HepG2 (cell line): ENCODE results near the gene CACNB4. TPM values are rescaled to one million over a fixed set of nuclear protein-coding genes. Genes with fewer than 3 reads are reported as not detected.

Experiments
- ATAC-seq: fragments of 200-7000 bp; cut with Tn5 transposase; 3 replicates; pipeline ENCODE4 v1.9.1; 2020; ENCODE audit warnings: mild to moderate bottlenecking, moderate library complexity
- BruUV-seq: library from RNA; stranded (reverse); fragments of 400-500 nt; replicated peaks from 2 replicates; lab custom pipeline; 2021; lab: Mats Ljungman, UMichigan
- CTCF ChIA-PET: fragments of 300-600 bp; formaldehyde crosslinking; extraction: SDS; loops from one replicate; lab custom pipeline; 2021; ENCODE audit warnings: low total read pairs, inconsistent platforms, low intra/inter-chr PET ratio; lab: Yijun Ruan, JAX
- POLR2A ChIA-PET: fragments of 350-600 bp; sonication (Branson Sonifier 250); formaldehyde crosslinking; loops from one replicate; lab custom pipeline; 2020; ENCODE audit warnings: antibody characterized with exemption, inconsistent platforms; lab: Yijun Ruan, JAX
- DNase-seq: peaks from one replicate; pipeline ENCODE4 v3.0.0-alpha.2; 2015; ENCODE audit warnings: low spot score
- FAIRE-seq: peaks from 3 replicates; lab custom pipeline; 2011; peaks lifted over from hg19 to GRCh38; lab: Jason Lieb, UNC
- H2AFZ ChIP-seq: one replicate; pipeline ENCODE4 v1.6.1; 2011; ENCODE audit warnings: low read length, inconsistent platforms
- H3K27ac ChIP-seq: fragments of 300-600 bp; 3 replicates; pipeline ENCODE4 v1.8.0; 2011; ENCODE audit warnings: mixed run types, mild to moderate bottlenecking, mixed read lengths, low read length, inconsistent platforms; ENCODE audit not compliant: insufficient read depth; ENCODE audit errors: extremely low read length
- H3K27me3 ChIP-seq, 2 experiments: fragments of 200-600 bp in 1 of 2; 2 replicates in 1 of 2; 3 replicates in 1 of 2; pipeline versions ENCODE4 v1.6.0 to v1.8.0; 2011; ENCODE audit warnings: low read length in 2 of 2, mild to moderate bottlenecking in 2 of 2, moderate library complexity in 2 of 2, inconsistent platforms in 1 of 2; ENCODE audit not compliant: insufficient read depth in 2 of 2, control insufficient read depth in 1 of 2
- H3K36me3 ChIP-seq, 2 experiments: fragments of 200-600 bp in 1 of 2; replicated peaks in 1 of 2; 2 replicates in 1 of 2; 3 replicates in 1 of 2; pipeline versions ENCODE4 v1.5.1 to v1.8.0; 2011; ENCODE audit warnings: low read length in 2 of 2, inconsistent platforms in 1 of 2; ENCODE audit not compliant: insufficient read depth in 2 of 2, control insufficient read depth in 1 of 2
- H3K4me1 ChIP-seq: 2 replicates; pipeline ENCODE4 v1.5.1; 2012; ENCODE audit warnings: low read length, inconsistent platforms; ENCODE audit not compliant: insufficient read depth
- H3K4me2 ChIP-seq: 2 replicates; pipeline ENCODE4 v1.6.0; 2011; ENCODE audit warnings: low read depth, low read length, inconsistent platforms
- H3K4me3 ChIP-seq, 3 experiments: fragments of 200-600 bp in 1 of 3; sonication (generic), shearing (Covaris generic) in 1 of 3; replicated peaks in 1 of 3; 2 replicates each; pipeline ENCODE4 v1.5.1; 2011 to 2016; ENCODE audit warnings: low read length in 3 of 3, inconsistent platforms in 2 of 3, low read depth in 2 of 3, mild to moderate bottlenecking in 2 of 3, control low read depth in 1 of 3, mixed read lengths in 1 of 3; ENCODE audit not compliant: insufficient read depth in 1 of 3
- H3K79me2 ChIP-seq: one replicate; pipeline ENCODE4 v1.6.1; 2011; ENCODE audit warnings: low read length, inconsistent platforms; ENCODE audit not compliant: insufficient read depth
- H3K9ac ChIP-seq: 2 replicates; pipeline ENCODE4 v1.6.0; 2011; ENCODE audit warnings: mild to moderate bottlenecking, low read depth, low read length, inconsistent platforms; ENCODE audit not compliant: insufficient read depth
- H3K9me3 ChIP-seq: 2 replicates; pipeline ENCODE4 v1.5.1; 2012; ENCODE audit warnings: mild to moderate bottlenecking, low read length
- H4K20me1 ChIP-seq: 2 replicates; pipeline ENCODE4 v1.6.0; 2011; ENCODE audit warnings: inconsistent platforms, mild to moderate bottlenecking, low read length, moderate library complexity; ENCODE audit not compliant: insufficient read depth
- BCL6 ChIP-seq: IDR thresholded peaks from 2 replicates; pipeline ENCODE4 v1.6.1; 2016; ENCODE audit warnings: missing genetic modification reagents, missing compliant biosample characterization
- BHLHE40 ChIP-seq: IDR thresholded peaks from 2 replicates; pipeline ENCODE4 v1.6.1; 2011; ENCODE audit warnings: low read length, improper control_type of control experiment
- CAMTA2 ChIP-seq: sonication (generic); formaldehyde crosslinking; IDR thresholded peaks from 2 replicates; pipeline ENCODE4 v1.4.0; 2020; ENCODE audit warnings: mild to moderate bottlenecking, missing genetic modification reagents, borderline replicate concordance
- CEBPB ChIP-seq: IDR thresholded peaks from 2 replicates; pipeline ENCODE4 v1.6.1; 2011; ENCODE audit warnings: low read depth, low read length, improper control_type of control experiment, borderline replicate concordance
- CEBPG ChIP-seq: IDR thresholded peaks from 2 replicates; pipeline ENCODE4 v1.6.1; 2016
- NBN ChIP-seq: fragments of 450-650 bp; conservative IDR thresholded peaks from 2 replicates; pipeline ENCODE4 v1.6.1; 2017
- RARA ChIP-seq: IDR thresholded peaks from 2 replicates; pipeline ENCODE4 v1.6.1; 2016; ENCODE audit warnings: missing genetic modification reagents, missing compliant biosample characterization
- RXRA ChIP-seq: sonication (generic); formaldehyde crosslinking; IDR thresholded peaks from 2 replicates; pipeline ENCODE4 v1.5.1; 2020; ENCODE audit warnings: missing genetic modification reagents
- RXRB ChIP-seq: IDR thresholded peaks from 2 replicates; pipeline ENCODE4 v1.6.1; 2016; ENCODE audit warnings: borderline replicate concordance, missing genetic modification reagents, missing compliant biosample characterization
- SALL1 ChIP-seq: sonication (generic); formaldehyde crosslinking; IDR thresholded peaks from 2 replicates; pipeline ENCODE4 v1.8.0; 2022; ENCODE audit warnings: mild to moderate bottlenecking, missing genetic modification reagents
- WGBS: methylation state at CpG from one replicate; pipeline ENCODE4 v1.1.6; 2017; ENCODE audit warnings: low lambda C conversion rate; 5-methylcytosine and 5-hydroxymethylcytosine counted together
- in situ Hi-C: cut with HindIII; loops from 2 replicates; pipeline ENCODE4 v1.10.0; 2017; ENCODE audit warnings: low pct_unique_long_range_greater_than_20kb; ENCODE audit not compliant: extremely low pct_ligation_motif_present
- intact Hi-C: fragments of 100-400 bp; cut with micrococcal nuclease; formaldehyde crosslinking; loops from one replicate; pipeline ENCODE4 v1.10.0; 2022; ENCODE audit not compliant: unreplicated experiment
- polyA plus RNA-seq, 8 experiments: library from polyadenylated mRNA; depleted of rRNA in 3 of 8; stranded (reverse) in 7 of 8; unstranded in 1 of 8; fragments of >200 nt; fragmentation: Illumina TruSeq in 4 of 8; extraction: Trizol in 4 of 8; gene quantifications; 2 replicates each; pipeline versions ENCODE4 v1.2.1 to v1.2.3, GENCODE V29; 2011 to 2016; ENCODE audit warnings: low read depth in 4 of 8, missing spikeins in 1 of 8, mixed read lengths in 1 of 8; ENCODE audit not compliant: insufficient read depth in 1 of 8
- total RNA-seq, 5 experiments: library from RNA; depleted of rRNA; stranded (reverse); fragments of >200 nt; fragmentation: Illumina TruSeq; extraction: Trizol; gene quantifications; 2 replicates each; pipeline ENCODE4 v1.2.3, GENCODE V29; 2016; ENCODE audit warnings: low read depth in 1 of 5
- TF ChIP-seq, protein P1 (sequence below): sonication (generic); formaldehyde crosslinking; IDR thresholded peaks from 2 replicates; pipeline ENCODE4 v1.4.0; 2020; ENCODE audit warnings: missing genetic modification reagents
- TF ChIP-seq, protein P2 (sequence below): IDR thresholded peaks from 2 replicates; pipeline ENCODE4 v1.6.1; 2016
- TF ChIP-seq, protein P3 (sequence below): IDR thresholded peaks from 2 replicates; pipeline ENCODE4 v1.4.0; 2020; ENCODE audit warnings: mild to moderate bottlenecking, missing genetic modification reagents
- TF ChIP-seq, protein P4 (sequence below): sonication (generic); formaldehyde crosslinking; conservative IDR thresholded peaks from 2 replicates; pipeline ENCODE4 v1.4.0; 2020; ENCODE audit warnings: missing genetic modification reagents

The CACNB4 gene
- total and polyA plus RNA-seq, 2 of the 13 experiments (the other 11 are each of a cell fraction or from before 2014, with no cell fraction given) = 5.1 to 14.3 TPM

DNA sequence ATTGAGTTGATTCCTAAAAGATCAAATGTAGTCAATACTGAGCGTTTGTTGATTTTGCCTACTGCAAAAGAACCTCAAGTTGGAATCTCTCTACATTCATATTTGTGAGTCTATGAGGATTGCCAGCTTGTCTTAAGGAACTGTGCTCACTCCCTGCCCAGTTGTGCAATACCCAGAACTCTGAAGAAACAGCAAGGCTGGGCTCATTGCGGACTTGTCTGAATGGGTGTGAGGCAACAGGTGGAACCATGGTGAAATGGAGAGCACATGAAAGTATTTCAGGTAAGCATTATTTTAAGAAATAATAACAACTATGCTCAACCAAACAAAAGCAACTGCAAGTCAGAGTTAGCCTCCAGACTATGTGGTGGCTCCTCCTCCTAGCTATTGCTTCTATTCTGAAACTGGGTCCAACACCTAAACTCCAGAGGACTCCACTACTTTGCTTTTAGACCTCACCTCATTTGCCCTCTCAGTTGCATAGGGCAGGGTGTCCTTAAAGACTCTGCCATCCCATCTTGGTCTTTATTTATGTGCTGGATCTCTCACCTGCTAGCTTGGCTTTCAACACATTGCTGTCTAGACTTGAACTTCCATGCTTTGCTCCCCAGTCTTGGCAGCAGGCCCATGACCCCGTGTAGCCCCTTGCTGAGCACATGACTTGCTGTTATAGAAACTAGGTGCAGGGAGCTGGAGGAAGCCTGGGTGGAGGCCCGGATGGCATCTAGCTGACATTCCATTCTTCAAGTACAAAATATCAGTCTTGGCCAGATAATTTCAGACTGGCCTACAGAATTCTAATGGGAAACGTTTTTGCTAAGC, 175.8 kb downstream of the CACNB4 start:
- no peaks in the 10 kb centered on the region for H3K36me3 ChIP-seq
- H3K79me2 ChIP-seq = no peaks in the 10 kb centered on the region
- CTCF ChIA-PET = no interaction called here
- no peaks in the 10 kb centered on the region for H3K9me3 ChIP-seq
- peaks cover 20% of the 10 kb centered on the region for H3K4me1 ChIP-seq
- ATAC-seq (peak; percentile 75), DNase-seq (peak; percentile 43), FAIRE-seq (peak; percentile 73)
- H3K27me3 ChIP-seq = no peaks in the 10 kb centered on the region
- WGBS = 64% methylated on average over 5 of the region's 5 CpGs
- intact Hi-C loops (no loop called here), in situ Hi-C loops (no loop called here)
- no peak overlapping the region for H2AFZ ChIP-seq
- no peaks in the 10 kb centered on the region for H4K20me1 ChIP-seq
- POLR2A ChIA-PET = interaction anchor here (0.8 to 1.1 kb wide), 2 partner anchors 50 to 95 kb away, joined by 3 read pairs; partner anchors contain the start of gene ARL5A
- no TSS peak for BruUV-seq
- no peak overlapping the region for H3K9ac ChIP-seq
- no peak overlapping the region for H3K4me3 ChIP-seq
- H3K4me2 ChIP-seq = no peak overlapping the region
- H3K27ac ChIP-seq = no peak overlapping the region
- TF ChIP-seq BCL6 (CRISPR knock-in tag) (peak; percentile 32; the same call in 1 of the 2 replicates), RXRB (CRISPR knock-in tag) (peak; percentile 70; the same call in 1 of the 2 replicates), CEBPG (CRISPR knock-in tag) (peak; percentile 59), CEBPB (peak; percentile 87), NBN (no peak), RXRA (CRISPR knock-in tag) (peak; percentile 73), CAMTA2 (CRISPR knock-in tag) (no peak), BHLHE40 (peak; percentile 38; the same call in 1 of the 2 replicates), SALL1 (CRISPR knock-in tag) (peak; percentile 31; the same call in 1 of the 2 replicates), RARA (CRISPR knock-in tag) (peak; percentile 70; the same call in 1 of the 2 replicates)
- TF ChIP-seq, protein P1, sequence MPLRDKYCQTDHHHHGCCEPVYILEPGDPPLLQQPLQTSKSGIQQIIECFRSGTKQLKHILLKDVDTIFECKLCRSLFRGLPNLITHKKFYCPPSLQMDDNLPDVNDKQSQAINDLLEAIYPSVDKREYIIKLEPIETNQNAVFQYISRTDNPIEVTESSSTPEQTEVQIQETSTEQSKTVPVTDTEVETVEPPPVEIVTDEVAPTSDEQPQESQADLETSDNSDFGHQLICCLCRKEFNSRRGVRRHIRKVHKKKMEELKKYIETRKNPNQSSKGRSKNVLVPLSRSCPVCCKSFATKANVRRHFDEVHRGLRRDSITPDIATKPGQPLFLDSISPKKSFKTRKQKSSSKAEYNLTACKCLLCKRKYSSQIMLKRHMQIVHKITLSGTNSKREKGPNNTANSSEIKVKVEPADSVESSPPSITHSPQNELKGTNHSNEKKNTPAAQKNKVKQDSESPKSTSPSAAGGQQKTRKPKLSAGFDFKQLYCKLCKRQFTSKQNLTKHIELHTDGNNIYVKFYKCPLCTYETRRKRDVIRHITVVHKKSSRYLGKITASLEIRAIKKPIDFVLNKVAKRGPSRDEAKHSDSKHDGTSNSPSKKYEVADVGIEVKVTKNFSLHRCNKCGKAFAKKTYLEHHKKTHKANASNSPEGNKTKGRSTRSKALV = no peak
- TF ChIP-seq, protein P2, sequence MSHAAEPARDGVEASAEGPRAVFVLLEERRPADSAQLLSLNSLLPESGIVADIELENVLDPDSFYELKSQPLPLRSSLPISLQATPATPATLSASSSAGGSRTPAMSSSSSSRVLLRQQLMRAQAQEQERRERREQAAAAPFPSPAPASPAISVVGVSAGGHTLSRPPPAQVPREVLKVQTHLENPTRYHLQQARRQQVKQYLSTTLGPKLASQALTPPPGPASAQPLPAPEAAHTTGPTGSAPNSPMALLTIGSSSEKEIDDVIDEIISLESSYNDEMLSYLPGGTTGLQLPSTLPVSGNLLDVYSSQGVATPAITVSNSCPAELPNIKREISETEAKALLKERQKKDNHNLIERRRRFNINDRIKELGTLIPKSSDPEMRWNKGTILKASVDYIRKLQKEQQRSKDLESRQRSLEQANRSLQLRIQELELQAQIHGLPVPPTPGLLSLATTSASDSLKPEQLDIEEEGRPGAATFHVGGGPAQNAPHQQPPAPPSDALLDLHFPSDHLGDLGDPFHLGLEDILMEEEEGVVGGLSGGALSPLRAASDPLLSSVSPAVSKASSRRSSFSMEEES = 0 out of 2 replicates have a peak, but pooled peaks have one; percentile 55
- TF ChIP-seq, protein P3, sequence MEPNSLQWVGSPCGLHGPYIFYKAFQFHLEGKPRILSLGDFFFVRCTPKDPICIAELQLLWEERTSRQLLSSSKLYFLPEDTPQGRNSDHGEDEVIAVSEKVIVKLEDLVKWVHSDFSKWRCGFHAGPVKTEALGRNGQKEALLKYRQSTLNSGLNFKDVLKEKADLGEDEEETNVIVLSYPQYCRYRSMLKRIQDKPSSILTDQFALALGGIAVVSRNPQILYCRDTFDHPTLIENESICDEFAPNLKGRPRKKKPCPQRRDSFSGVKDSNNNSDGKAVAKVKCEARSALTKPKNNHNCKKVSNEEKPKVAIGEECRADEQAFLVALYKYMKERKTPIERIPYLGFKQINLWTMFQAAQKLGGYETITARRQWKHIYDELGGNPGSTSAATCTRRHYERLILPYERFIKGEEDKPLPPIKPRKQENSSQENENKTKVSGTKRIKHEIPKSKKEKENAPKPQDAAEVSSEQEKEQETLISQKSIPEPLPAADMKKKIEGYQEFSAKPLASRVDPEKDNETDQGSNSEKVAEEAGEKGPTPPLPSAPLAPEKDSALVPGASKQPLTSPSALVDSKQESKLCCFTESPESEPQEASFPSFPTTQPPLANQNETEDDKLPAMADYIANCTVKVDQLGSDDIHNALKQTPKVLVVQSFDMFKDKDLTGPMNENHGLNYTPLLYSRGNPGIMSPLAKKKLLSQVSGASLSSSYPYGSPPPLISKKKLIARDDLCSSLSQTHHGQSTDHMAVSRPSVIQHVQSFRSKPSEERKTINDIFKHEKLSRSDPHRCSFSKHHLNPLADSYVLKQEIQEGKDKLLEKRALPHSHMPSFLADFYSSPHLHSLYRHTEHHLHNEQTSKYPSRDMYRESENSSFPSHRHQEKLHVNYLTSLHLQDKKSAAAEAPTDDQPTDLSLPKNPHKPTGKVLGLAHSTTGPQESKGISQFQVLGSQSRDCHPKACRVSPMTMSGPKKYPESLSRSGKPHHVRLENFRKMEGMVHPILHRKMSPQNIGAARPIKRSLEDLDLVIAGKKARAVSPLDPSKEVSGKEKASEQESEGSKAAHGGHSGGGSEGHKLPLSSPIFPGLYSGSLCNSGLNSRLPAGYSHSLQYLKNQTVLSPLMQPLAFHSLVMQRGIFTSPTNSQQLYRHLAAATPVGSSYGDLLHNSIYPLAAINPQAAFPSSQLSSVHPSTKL = peak; percentile 21; the same call in 1 of the 2 replicates
- TF ChIP-seq, protein P4, sequence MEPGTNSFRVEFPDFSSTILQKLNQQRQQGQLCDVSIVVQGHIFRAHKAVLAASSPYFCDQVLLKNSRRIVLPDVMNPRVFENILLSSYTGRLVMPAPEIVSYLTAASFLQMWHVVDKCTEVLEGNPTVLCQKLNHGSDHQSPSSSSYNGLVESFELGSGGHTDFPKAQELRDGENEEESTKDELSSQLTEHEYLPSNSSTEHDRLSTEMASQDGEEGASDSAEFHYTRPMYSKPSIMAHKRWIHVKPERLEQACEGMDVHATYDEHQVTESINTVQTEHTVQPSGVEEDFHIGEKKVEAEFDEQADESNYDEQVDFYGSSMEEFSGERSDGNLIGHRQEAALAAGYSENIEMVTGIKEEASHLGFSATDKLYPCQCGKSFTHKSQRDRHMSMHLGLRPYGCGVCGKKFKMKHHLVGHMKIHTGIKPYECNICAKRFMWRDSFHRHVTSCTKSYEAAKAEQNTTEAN (CRISPR knock-in tag) = no peak
